ENCODE results near the gene PDF.
"Not testable (repeated sequence)": the region's sequence is repeated elsewhere in the genome, so short reads cannot be mapped to it uniquely, and the experiment has no call there.

PDF gene, protein sequence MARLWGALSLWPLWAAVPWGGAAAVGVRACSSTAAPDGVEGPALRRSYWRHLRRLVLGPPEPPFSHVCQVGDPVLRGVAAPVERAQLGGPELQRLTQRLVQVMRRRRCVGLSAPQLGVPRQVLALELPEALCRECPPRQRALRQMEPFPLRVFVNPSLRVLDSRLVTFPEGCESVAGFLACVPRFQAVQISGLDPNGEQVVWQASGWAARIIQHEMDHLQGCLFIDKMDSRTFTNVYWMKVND

GRCh38 chr16:69330286-69331109 lies at the start of gene PDF:
PDF (minus strand) TSS chr16:69330588; CDS start chr16:69330570, 18 bp downstream.
- in situ Hi-C loops (cut with MboI; ENCODE audit: low sequenced_read_pairs), result no loop called here

DNA sequence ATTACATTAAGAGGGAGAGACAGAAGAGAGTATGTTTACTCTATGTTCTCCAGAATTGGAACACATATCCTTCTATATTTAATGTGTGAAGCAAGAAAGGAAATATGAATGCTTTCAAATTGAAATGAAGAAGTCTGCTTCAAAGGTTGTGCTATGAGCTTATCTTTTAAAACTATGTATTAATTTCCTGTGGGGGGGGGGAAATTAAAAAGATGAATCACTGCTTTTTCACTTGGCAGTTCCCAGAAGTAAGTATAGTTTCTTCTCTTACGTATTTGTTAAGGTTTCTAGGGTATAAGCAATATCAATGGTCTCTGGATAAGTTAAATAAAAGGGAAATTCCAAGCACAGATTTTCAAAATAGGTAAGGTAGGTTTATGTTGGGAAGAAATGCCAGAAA lies 48.4 kb upstream of the PDF start:
- in situ Hi-C loops (cut with MboI; ENCODE audit: low sequenced_read_pairs), result no loop called here

DNA sequence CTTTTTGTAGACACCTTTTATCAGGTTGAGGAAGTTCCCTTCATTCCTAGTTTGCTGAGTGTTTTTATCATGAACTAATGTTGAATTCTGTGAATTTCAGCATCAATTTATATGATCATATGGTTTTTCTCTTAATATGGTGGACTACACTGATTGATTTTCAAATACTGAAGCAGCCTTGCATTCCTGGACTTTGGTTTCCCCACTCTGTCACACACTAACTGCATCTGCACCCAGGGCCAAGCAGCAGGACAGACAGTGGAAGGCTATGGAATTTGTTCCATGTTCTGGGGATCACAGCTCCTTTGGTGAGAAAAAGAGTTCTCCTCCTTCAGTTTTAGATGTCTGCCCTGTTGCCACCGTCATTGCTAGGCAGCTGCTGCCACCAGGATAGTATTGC lies 47.6 kb upstream of the PDF start:
- in situ Hi-C loops (cut with MboI; ENCODE audit: low sequenced_read_pairs), result no loop called here

DNA sequence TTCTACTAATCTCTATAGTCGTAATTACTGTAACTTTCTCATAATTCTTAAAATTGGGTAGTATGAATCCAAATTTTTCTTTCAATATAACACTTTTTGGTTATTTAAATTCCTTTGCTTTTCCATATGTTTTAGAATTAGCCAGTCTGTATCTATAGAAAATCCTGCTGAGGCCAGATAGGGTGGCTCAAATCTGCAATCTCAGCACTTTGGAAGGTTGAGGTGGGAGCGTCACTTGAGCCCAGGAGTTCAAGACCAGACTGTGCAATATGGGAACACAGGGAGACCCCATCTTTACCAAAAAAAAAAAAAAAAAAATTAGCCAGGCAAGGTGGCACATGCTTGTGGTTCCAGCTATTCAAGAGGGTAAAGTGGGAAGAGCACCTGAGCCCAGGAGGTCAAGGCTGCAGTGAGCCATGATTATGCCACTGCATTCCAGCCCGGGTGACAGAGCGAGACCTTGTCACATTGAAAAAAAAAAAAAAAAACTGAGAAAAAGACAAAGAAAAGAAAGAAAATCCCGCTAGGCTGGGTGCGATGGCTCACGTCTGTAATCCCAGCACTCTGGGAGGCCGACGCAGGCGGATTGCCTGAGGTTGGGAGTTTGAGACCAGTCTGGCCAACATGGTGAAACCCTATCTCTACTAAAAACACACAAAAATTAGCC lies 46.1 kb upstream of the PDF start:
- in situ Hi-C loops (cut with MboI; ENCODE audit: low sequenced_read_pairs), result no loop called here

DNA sequence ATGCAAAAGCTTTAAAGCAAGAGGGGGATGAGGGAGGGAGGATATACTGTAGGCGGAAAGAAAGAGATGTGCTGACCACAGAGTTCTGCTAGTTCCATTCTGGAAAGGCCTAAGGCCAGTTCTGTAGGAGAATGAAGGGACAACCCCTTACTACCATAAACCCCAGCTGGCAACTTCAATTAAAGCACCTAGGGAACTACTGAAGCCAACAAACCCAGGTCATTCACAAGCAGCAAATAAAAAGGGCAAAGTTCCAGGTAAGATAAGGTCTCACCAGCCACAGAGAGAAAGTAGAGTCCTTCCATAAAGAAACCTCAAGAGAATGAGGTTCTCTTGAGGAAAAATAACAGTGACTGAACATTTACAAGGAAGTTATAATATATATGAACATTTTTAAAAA lies 42.6 kb upstream of the PDF start:
- in situ Hi-C loops (cut with MboI; ENCODE audit: low sequenced_read_pairs), result no loop called here

DNA sequence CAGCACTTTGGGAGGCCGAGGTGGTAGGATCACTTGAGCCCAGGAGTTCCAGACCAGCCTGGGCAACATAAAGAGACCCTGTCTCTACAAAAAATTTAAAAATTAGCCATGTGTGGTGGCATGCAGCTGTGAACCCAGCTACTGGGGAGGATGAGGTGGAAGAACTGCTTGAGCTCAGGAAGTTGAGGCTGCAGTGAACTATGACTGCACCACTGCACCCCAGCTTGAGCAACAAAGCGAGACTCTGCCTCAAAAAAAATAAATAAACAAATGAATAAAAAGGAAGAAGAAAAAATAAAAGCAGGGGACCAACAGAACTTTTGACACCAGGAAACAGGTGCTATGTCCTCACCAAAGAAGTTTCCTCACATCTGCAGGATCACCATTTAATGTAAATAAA lies 41.2 kb upstream of the PDF start:
- in situ Hi-C loops (cut with MboI; ENCODE audit: low sequenced_read_pairs), result no loop called here

DNA sequence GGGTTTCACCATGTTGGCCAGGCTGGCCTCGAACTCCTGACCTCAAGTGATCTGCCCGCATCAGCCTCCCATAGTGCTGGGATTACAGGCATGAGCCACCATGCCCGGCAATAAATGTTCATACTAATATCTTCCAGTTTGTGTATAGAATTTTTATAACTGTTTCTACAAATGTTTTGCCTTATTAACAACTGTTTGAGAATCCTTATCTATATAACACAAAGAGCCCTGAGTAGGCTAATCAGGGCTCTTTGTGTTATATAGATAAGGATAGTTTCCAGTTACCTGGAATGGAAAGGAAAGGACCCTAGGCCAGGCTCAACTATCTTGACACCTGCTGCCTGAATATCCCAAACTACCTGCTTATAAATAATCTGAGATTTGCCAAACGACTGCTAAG lies 38.5 kb upstream of the PDF start:
- in situ Hi-C loops (cut with MboI; ENCODE audit: low sequenced_read_pairs), result no loop called here

GRCh38 chr16:69367980-69368379 lies 37.6 kb upstream of the PDF start:
- in situ Hi-C loops (cut with MboI; ENCODE audit: low sequenced_read_pairs), result no loop called here

DNA sequence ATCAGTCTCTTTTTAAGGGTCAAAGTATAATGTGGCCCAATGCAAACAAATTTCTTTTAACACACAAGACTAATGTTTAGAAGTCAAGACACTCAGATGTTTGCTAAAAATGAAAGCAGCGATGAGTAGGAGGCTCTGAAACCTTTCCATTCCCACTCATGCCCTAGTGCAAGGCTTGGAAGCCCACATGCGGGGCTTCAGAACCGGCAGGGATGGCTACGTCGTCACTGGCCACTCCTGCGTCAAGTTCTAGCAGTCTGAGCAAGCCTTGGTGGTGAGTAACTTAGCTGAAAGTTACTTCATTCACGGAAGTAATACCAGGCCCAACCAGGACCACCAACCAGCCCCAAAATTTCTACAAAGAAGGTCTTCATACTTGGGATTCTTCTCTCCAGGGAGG lies 36.0 kb upstream of the PDF start:
- in situ Hi-C loops (cut with MboI; ENCODE audit: low sequenced_read_pairs), result no loop called here

GRCh38 chr16:69365901-69366300 lies 35.5 kb upstream of the PDF start:
- in situ Hi-C loops (cut with MboI; ENCODE audit: low sequenced_read_pairs), result no loop called here

DNA sequence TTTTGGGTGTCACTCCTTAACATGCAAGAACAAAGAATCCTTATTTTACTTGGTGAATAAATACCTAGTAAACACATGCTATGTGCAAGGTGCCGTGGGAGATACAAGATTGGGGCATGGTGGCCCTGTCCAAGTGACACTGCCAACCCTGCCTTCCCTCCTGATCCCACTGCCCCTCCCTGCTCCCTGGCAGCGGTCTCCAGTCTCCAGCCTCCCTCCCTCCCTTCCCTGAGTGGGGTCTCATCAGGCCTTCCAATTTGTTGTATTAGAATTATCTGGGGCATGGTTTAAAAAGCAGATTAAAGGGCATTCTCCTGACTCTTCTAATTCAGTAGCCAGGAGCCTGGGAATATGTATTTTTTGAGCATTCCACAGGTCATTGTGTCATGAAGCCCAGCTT lies 33.7 kb upstream of the PDF start:
- in situ Hi-C loops (cut with MboI; ENCODE audit: low sequenced_read_pairs), result no loop called here

GRCh38 chr16:69363281-69363717 lies 32.9 kb upstream of the PDF start:
- in situ Hi-C loops (cut with MboI; ENCODE audit: low sequenced_read_pairs), result no loop called here

DNA sequence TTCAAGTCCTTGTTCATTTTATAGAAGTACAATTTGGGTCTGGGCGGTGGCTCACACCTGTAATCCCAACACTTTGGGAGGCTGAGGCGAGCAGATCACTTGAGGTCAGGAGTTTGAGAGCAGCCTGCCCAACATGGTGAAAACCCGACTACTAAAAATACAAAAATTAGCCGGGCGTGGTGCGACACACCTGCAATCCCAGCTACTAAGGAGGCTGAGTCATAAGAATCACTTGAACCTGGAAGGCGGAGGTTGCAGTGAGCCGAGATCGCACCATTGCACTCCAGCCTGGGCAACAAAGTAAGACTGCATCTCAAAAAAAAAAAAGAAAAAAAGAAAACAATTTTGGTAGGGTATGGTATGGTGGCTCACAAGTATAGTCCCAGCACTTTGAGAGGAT lies 29.7 kb upstream of the PDF start:
- in situ Hi-C loops (cut with MboI; ENCODE audit: low sequenced_read_pairs), result not testable (repeated sequence)

GRCh38 chr16:69351309-69352027 lies 21.1 kb upstream of the PDF start, which contains the start of gene TMED6:
TMED6 (minus strand) TSS chr16:69351786; CDS start chr16:69351753, 33 bp downstream.
- in situ Hi-C loops (cut with MboI; ENCODE audit: low sequenced_read_pairs), result no loop called here

- in situ Hi-C loops (cut with MboI; ENCODE audit: low sequenced_read_pairs), result no loop called here
These were observed 20.2 kb upstream of the PDF start for GRCh38 chr16:69350536-69351133.

GRCh38 chr16:69349536-69349935 lies 19.1 kb upstream of the PDF start:
- in situ Hi-C loops (cut with MboI; ENCODE audit: low sequenced_read_pairs), result no loop called here

DNA sequence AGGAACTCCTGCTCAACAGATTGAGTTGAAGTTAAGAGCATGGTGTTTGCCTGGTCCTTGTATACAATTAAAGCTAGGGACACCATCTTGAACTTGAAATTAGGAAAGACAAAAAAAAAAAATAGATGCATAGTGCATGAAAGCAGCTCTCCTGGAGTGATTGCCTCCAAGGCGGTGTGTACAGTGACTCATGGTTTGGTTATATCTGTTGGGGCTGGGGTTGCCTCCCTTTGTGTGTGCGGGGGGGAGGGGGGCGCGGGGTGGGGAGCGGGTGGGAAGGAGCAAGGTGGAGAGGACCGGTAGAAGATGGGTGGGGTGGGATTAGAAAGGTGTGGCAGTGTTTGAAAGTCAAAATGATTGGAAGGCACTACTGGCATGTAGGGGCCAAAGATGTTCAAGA lies 17.8 kb upstream of the PDF start:
- in situ Hi-C loops (cut with MboI; ENCODE audit: low sequenced_read_pairs), result no loop called here

DNA sequence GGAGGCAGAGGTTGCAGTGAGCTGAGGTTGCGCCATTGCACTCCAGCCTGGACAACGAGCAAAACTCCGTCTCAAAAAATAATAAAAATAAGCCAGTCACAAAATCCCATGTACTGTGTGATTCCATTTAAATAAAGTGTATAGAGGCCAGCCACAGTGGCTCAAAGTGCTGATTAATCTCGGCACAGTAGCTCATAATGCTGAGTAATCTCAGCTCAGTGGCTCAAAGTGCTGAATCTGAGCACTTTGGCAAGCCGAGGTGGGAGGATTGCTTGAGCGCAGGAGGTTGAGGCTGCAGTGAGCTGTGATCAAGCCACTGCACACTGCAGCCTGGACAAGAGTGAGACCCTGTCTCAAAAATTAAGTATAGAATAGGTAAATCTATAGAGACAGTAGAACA lies 16.3 kb upstream of the PDF start:
- in situ Hi-C loops (cut with MboI; ENCODE audit: low sequenced_read_pairs), result no loop called here

DNA sequence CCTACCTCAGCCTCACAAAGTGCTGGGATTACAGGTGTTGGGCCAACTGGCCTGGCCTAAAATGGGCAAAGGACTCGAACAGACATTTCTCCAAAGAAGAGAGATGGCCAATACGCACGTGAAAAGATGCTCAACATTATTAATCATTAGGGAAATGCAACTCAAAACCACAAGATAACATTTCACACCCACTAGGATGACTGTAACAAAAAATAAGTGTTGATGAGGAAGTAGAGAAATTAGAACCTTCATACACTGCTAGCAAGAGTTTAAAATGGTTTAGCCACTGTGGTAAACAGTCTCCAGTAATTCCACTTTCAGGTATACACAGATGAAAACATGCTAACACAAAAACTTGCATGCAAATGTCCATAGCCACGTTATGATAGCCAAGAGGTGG lies 15.5 kb upstream of the PDF start:
- in situ Hi-C loops (cut with MboI; ENCODE audit: low sequenced_read_pairs), result no loop called here

DNA sequence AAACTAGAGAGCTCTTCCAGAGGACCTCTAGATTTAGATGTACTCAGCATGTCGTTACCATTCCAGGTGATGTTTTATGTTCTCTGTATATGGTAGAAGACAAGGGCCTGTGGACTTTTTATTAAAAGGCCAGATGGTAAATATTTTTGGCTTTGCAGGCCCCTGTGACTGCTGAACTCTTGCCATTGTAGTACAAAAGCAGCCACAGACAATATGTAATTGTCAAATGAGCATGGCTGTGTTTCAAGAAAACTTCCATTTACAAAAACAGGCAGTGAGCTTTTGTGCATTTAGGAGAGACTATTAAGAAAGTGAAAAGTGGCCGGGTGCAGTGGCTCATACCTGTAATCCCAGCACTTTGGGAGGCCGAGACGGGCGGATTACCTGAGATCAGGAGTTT lies 13.8 kb upstream of the PDF start:
- in situ Hi-C loops (cut with MboI; ENCODE audit: low sequenced_read_pairs), result no loop called here
